GM21528 (cell line): Measurements from ENCODE around the gene ABTB2.
"Not testable (repeated sequence)": the region's sequence is repeated elsewhere in the genome, so short reads cannot be mapped to it uniquely, and the experiment has no call there.

ENCODE experiments used
- ATAC-seq: cut with Tn5 transposase; IDR thresholded peaks from one replicate; pipeline ENCODE4 v1.9.1; 2021; ENCODE audit warnings: mild to moderate bottlenecking, moderate library complexity; ENCODE audit not compliant: unreplicated experiment, low FRiP score

Gene ABTB2

DNA sequence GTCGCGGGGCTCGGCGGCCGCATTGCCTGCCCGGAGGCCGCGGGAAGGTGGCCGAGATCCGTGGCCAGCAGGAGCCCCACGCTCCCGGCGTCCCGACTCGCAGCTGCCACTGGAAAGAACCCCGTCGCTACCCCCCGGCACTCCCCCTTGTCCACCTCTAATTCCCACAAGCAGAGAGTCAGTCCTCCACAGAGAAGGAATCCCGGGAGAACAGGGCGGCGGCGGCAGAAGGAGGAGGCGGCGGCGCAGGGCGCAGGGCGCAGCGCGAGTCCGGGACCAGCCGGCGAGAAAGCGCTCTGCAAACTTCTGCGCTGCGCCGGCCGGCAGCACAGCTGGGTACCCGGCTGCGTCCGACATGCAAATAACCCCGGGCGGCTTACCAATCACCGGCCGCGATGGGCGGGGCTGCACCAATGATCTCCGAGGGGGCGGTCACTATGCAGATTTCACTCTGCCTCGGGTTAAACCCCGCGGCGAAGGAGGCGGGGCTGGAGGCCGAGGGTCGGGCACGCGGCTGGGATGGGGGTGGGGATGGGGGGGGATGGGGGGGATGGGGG, at the start of gene ABTB2:
ABTB2 (minus strand) TSS at position 310 of the 557 bp plus-strand sequence.
- ATAC-seq = peak; percentile 80

DNA sequence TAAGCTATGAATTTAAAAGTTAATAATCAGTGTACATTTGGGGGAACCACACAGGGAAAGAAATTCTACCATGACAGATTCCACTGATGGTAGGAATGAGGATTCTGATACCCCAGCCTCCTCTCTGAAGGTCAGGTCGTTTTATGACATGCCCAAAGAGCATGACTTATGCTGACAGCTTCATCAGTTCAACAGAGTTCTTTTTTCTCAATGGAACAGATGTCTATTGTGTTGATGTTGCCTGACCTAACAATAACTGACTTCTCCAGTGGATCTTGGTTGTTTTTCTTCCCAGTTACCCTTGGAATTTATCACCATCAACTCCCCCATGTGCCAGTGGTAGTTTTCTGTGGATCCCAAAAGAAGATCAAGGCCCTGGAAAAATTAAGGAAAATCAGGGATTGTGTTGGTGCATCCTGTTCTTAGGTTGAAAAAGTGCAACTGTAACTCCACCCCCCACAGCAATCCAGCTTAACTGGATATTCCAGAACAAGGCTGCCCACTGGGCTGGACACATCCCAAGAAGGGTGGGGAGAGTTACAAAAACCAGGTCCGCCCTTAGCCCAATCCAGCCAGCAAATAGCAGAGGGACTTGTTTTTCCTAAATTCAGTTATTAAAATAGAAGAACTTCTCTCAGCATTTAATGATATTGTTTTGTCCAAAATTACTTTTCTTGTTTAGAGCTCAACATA, 49.5 kb upstream of the ABTB2 start:
- no peak for ATAC-seq

- no peak for ATAC-seq
These were observed 48.6 kb upstream of the ABTB2 start for GRCh38 chr11:34406413-34406812.

- ATAC-seq = no peak
These were observed 47.5 kb upstream of the ABTB2 start for GRCh38 chr11:34405079-34405858.

DNA sequence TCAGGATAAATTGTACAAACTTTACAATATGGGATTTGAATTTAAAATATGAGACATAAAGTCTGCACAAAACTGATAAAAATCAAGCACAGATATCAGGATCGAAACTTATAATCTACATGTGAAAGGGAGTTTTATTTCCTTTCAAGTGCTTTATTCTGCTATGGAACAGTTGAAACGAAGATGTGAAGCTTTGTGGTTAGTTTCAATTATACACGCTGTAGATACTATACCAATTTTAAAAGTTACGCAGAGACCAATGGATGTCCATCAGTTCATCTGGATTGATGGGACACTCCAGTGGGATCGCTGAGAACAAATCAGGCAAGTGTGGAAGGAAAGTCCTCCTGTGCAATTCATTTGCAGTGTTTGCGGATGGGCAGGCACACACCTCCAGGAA, 46.5 kb upstream of the ABTB2 start:
- no peak for ATAC-seq

GRCh38 chr11:34403431-34403830, 45.6 kb upstream of the ABTB2 start:
- no peak for ATAC-seq

GRCh38 chr11:34397811-34398210, 40.0 kb upstream of the ABTB2 start:
- no peak for ATAC-seq

DNA sequence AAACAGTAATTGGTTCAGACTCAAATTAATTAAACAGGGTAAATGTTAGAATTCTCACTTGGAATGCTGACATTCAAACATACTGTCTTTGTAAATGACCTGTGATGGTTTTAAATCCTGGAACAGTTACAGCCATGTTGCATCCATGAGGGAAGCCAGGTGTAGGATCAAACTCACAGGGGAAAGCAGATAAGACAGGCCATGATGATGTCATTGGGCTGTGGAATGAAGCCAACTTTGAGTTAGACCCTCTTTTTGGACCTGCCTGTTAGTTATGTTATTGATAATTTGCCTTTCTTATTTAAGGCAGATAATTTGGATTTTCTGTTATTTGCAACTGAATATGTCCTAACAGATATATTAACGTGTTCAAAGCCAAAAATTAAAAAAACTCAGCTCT, 39.3 kb upstream of the ABTB2 start:
- no peak for ATAC-seq

GRCh38 chr11:34395916-34396550, 38.2 kb upstream of the ABTB2 start:
- ATAC-seq = no peak

GRCh38 chr11:34394771-34395300, 37.0 kb upstream of the ABTB2 start:
- no peak for ATAC-seq

GRCh38 chr11:34387653-34388052, 29.8 kb upstream of the ABTB2 start:
- ATAC-seq = no peak

GRCh38 chr11:34386356-34386755, 28.5 kb upstream of the ABTB2 start:
- not testable (repeated sequence) for ATAC-seq

DNA sequence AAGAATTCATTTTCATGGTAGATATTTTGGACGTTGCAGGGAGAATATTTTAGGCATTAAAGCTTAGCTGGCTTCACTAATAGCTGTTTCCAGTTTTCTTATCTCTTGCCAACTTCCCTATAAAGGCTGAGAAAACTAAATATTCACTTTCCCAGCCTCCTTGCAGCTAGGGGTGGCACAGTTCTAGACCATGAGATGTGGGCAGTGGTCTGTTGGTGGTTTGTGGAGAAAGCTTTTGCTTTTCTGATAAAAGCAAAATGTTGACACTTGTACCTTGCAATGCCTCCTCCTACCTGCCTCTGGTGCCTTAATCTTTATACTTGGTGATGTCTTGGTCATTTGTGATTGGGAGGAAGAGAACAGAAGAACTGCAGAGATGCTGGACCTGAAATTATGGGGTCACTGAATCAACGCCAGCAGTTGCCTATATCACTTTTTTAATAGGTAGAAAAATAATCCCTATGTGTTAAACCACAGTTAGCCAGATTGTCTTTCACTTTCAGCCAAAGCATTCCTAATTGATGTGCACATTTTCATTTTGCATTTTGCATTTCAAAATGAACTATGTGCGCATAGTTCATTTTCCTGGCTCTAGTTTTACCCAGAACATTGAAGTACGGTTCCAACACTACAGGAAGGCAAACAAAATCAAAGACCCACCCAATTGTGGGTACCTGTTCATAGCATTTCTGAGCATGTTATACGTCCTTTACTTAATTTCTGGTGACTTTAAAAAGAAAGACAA, 24.9 kb upstream of the ABTB2 start:
- ATAC-seq = no peak

DNA sequence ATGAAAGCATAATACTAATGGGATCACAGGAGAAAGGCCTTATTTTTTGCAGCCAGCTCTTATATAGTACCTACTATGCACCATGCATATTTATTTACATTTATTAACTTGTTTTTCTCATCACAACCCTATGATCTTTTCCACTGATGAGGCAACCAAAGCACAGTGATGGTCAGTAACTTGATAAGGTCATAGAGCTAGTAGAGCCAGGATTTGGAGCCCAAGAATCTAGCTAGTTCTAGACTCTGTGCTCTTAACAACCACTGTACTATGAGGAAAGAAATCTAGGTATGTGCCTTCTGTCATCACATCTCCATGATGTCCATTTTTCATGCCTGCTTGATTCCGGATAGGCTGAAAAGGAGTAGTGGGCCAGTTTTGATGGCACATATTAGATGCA, 24.0 kb upstream of the ABTB2 start:
- ATAC-seq = no peak

DNA sequence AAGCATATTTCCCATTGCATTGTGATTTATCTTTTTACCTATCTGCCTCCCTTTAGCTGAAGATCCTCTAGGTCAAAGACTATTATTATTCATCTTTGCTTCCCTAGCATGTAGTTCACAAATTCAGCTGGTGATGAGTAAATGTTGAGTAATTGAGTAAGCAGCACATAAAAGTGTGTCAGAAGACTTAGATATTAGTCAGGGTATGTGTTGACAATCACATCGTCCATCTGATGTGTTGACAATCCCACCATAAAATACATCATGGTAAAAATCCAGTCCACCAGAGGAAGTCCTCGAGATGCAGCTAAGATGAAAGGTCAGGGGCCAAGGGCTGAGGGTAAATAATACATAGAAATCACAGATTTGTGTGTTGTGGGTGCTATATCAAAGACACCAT, 22.9 kb upstream of the ABTB2 start:
- ATAC-seq = no peak

- ATAC-seq = no peak
These were observed 21.7 kb upstream of the ABTB2 start for GRCh38 chr11:34379539-34379938.

- ATAC-seq = no peak
These were observed 21.3 kb upstream of the ABTB2 start for GRCh38 chr11:34379079-34379478.

DNA sequence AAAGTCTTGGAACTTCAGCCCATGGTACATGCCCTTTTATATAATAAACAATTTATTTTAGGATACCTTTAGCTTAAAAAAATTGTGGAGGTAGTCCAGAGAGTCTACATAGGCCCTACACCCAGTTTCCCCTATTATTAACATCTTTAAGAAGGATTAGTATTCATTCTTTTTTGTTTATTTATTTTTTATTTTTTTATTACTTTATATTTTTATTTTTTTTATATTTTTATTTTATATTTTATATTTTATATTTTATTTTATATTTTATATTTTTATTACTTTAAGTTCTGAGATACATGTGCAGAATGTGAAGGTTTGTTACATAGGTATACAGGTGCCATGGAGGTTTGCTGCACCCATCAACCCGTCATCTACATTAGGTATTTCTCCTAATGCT, 15.9 kb upstream of the ABTB2 start:
- no peak for ATAC-seq

GRCh38 chr11:34366522-34366921, 8.7 kb upstream of the ABTB2 start:
- no peak for ATAC-seq

DNA sequence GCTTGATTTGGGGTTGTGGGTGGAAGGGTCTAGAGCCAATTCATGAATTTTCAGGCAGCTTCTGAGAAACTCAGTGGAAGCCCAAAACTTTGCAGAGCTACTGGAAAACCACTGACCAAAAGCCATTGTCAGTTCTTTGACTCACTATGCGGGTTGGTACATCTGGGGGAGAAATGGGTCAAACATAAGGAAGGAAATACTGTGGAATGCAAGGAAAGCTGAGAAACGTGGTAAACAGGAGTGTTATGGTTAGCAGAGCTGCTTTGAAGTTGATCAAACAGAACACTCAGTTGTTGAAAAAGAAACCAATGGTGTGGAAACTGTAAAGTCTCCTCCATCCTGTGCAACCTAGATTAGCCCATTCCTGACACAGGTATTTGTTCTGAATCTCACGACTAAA, 6.3 kb upstream of the ABTB2 start:
- ATAC-seq = no peak
